ENCODE data around the gene EPHB4. TPM values are rescaled to one million over a fixed set of nuclear protein-coding genes. Genes with fewer than 3 reads are reported as not detected.
"Not testable (repeated sequence)": the region's sequence is repeated elsewhere in the genome, so short reads cannot be mapped to it uniquely, and the experiment has no call there.

The EPHB4 gene
- total RNA-seq, 1 donor, result 82.0 TPM

DNA sequence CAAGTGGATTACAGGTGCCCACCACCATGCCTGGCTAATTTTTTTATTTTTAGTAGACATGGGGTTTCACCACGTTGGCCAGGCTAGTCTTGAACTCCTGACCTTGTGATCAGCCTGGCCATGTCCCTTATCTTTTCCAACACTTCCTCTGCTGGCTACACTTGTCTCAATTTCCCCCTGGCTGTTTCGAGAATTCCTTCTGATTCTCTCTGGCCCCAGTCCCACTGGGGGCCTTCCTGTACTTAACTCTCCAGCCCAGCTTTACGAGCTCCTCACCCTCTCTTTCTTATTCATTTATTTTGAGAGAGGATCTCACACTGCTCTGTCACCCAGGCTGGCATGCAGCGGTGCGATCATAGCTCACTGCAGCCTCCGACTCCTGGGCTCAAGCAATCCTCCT, 8.5 kb downstream of the EPHB4 start:
- H3K4me3 ChIP-seq (ENCODE audit: low read depth, low read length), result no peak overlapping the region
- TF ChIP-seq, protein P1, sequence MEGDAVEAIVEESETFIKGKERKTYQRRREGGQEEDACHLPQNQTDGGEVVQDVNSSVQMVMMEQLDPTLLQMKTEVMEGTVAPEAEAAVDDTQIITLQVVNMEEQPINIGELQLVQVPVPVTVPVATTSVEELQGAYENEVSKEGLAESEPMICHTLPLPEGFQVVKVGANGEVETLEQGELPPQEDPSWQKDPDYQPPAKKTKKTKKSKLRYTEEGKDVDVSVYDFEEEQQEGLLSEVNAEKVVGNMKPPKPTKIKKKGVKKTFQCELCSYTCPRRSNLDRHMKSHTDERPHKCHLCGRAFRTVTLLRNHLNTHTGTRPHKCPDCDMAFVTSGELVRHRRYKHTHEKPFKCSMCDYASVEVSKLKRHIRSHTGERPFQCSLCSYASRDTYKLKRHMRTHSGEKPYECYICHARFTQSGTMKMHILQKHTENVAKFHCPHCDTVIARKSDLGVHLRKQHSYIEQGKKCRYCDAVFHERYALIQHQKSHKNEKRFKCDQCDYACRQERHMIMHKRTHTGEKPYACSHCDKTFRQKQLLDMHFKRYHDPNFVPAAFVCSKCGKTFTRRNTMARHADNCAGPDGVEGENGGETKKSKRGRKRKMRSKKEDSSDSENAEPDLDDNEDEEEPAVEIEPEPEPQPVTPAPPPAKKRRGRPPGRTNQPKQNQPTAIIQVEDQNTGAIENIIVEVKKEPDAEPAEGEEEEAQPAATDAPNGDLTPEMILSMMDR (IDR thresholded peaks at IDR 0.05; ENCODE audit: insufficient read depth, low read depth, low read length), result no peak
- DNase-seq (ENCODE audit: low read depth), result no peak

DNA sequence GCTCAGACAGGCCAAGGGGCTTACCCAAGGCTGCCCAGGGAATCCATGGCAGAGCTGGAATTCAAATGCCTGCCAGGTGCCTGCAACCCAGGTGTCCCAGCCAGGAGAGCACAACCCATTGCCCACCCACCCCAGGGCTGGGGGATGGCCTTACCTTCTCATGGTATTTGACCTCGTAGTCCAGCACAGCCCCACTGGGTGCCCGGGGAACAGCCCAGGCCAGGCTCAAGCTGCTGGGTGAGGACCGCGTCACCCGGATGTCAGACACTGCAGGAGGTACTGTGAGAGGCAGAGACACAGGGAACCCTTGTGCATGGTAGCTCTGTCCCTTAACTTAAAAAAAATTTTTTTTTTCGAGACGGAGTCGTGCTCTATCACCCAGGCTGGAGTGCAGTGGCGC, 9.0 kb downstream of the EPHB4 start:
- TF ChIP-seq, protein P1 (IDR thresholded peaks at IDR 0.05; ENCODE audit: insufficient read depth, low read depth, low read length), result no peak
- no peak overlapping the region for H3K4me3 ChIP-seq (ENCODE audit: low read depth, low read length)
- DNase-seq (ENCODE audit: low read depth), result no peak

DNA sequence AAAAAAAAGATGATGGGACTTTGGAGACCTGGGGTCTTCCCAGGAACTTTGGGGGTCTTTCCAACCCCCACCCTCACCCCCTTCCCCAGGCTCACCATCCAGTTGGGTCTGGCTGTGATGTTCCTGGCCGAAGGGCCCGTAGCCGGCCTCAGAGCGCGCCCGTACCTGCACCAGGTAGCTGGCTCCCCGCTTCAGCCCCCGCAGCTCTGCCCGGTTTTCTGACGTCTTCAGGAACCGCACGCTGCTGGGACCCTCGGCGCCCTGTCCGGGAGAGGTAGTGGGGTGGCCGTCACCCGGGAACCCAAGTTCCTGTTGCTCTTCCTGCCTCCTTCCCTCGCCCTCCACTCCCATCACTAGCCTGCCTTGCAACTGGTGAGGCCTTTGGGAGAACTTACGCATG, 10.2 kb downstream of the EPHB4 start:
- no peak overlapping the region for H3K4me3 ChIP-seq (ENCODE audit: low read depth, low read length)
- TF ChIP-seq, protein P1 (IDR thresholded peaks at IDR 0.05; ENCODE audit: insufficient read depth, low read depth, low read length), result no peak
- no peak for DNase-seq (ENCODE audit: low read depth)

DNA sequence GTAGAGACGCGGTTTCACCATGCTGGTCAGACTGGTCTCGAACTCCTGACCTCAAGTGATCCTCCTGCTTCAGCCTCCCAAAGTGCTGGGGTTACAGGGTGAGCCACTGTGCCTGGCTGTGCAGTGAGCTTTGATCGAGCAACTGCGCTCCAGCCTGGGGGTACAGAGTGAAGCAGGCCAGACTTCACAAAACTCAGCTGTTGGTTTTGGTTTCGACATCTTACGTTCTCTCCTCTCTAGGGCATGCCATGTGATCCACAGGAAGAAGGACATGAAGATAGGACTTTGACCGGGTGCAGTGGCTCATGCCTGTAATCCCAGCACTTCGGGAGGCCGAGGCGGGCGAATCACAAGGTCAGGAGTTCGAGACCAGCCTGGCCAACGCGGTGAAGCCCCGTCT, 10.8 kb downstream of the EPHB4 start:
- H3K4me3 ChIP-seq (ENCODE audit: low read depth, low read length); DNase-seq (ENCODE audit: low read depth): not testable (repeated sequence)

DNA sequence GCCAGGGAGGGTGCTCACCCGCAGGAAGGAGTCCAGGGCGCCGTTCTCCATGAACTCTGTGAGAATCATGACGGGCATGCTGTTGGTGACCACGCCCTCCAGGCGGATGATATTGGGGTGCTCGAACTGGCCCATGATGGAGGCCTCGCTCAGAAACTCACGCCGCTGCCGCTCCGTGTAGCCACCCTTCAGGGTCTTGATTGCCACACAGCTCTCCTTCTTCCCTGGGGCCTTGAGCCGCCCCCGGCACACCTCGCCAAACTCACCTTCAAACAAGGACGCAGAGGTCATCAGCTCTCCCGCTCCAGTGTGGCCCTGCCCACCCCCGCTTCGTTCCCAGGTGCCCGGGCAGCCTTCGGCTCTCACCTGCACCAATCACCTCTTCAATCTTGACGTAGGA, 14.6 kb downstream of the EPHB4 start:
- no peak overlapping the region for H3K4me3 ChIP-seq (ENCODE audit: low read depth, low read length)
- DNase-seq (ENCODE audit: low read depth), result no peak
- TF ChIP-seq, protein P1 (IDR thresholded peaks at IDR 0.05; ENCODE audit: insufficient read depth, low read depth, low read length), result no peak

DNA sequence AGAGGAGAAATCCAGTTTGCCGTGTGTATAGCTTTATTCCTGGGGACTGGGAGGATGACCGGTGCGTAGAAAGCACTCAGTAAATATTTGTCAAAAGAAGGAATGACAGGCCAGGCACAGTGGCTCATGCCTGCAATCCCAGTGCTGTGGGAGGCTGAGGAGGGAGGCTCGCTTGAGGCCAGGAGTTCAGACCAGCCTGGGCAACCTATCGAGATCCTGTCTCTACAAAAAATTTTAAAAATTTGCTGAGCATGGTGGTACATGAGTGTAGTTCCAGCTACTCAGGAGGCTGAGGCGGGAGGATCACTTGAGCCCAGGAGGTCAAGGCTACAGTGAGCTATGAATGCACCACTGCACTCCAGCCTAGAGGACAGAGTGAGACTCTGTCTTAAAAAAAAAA, 15.8 kb downstream of the EPHB4 start:
- no peak for DNase-seq (ENCODE audit: low read depth)
- TF ChIP-seq, protein P1 (IDR thresholded peaks at IDR 0.05; ENCODE audit: insufficient read depth, low read depth, low read length), result no peak

DNA sequence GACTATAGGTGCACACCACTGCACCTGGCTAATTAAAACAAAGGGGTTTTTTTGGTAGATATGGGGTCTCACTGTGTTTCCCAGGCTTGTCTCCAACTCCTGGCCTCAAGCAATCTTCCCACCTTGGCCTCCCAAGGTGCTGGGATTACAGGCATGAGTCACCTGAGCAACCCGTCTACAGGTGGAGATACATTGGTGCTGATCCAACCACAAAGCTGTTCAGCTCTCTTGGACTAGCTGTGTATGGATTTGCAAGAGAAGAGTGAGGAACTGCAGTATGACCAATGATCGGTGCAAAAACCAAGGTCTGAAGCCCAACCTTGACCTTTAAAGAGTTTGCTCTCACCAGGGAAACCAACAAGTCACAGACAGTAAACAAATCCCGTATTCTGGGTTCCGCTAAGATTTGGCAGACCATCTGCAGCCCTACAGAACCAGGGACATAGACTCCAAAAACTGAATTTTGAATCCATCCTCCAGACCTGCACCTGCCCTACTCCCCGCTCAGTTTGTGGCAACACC, 18.9 kb downstream of the EPHB4 start:
- H3K4me3 ChIP-seq (ENCODE audit: low read depth, low read length), result no peak overlapping the region
- no peak for DNase-seq (ENCODE audit: low read depth)
- TF ChIP-seq, protein P1 (IDR thresholded peaks at IDR 0.05; ENCODE audit: insufficient read depth, low read depth, low read length), result no peak

More for the DNA sequence above, 15.8 kb downstream of the EPHB4 start:
- H3K4me3 ChIP-seq (ENCODE audit: low read depth, low read length), result no peak overlapping the region

DNA sequence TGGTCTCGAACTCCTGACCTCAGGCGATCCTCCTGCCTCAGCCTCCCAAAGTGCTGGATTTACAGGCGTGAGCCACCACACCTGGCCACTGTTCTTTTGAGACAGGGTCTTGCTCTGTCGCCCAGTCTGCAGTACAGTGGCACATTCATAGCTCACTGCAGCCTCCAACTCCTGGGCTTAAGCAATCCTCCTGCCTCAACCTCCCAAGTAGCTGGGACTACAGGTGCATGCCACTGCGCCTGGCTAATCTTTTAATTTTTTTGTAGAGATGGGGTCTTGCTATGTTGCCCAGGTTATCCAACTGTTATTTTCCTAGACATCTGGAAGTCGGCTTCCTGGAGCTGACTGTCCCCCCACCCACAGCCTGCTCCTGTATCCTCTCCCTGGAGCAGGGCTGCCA, 20.4 kb downstream of the EPHB4 start:
- not testable (repeated sequence) for DNase-seq (ENCODE audit: low read depth); H3K4me3 ChIP-seq (ENCODE audit: low read depth, low read length)
